Liver (tissue), 9 donors: ENCODE results near the gene BCL2L13. TPM values are rescaled to one million over a fixed set of nuclear protein-coding genes. Genes with fewer than 3 reads are reported as not detected.

Experiments used
- DNase-seq: peaks from one replicate; pipeline ENCODE4 v3.0.0-alpha.2; 2017; ENCODE audit warnings: low spot score
- H3K27ac ChIP-seq, 2 donors: one replicate each; pipeline ENCODE4 v1.7.0; 2013; ENCODE audit warnings: inconsistent platforms in 2 of 2, low read length in 2 of 2, control low read depth in 1 of 2, low read depth in 1 of 2, mild to moderate bottlenecking in 1 of 2
- H3K27me3 ChIP-seq, 4 donors: one replicate each; pipeline versions ENCODE4 v1.6.1 to v1.7.0; 2013; ENCODE audit warnings: low read length in 3 of 4, inconsistent platforms in 1 of 4, mild to moderate bottlenecking in 1 of 4, moderate library complexity in 1 of 4; ENCODE audit not compliant: control insufficient read depth in 4 of 4, insufficient read depth in 4 of 4
- H3K36me3 ChIP-seq, 4 donors: one replicate each; pipeline versions ENCODE4 v1.6.1 to v1.7.0; 2013; ENCODE audit warnings: low read length in 3 of 4, mild to moderate bottlenecking in 3 of 4, low read depth in 1 of 4, moderate library complexity in 1 of 4; ENCODE audit not compliant: control insufficient read depth in 4 of 4, insufficient read depth in 3 of 4
- H3K4me1 ChIP-seq, 4 donors: one replicate each; pipeline versions ENCODE4 v1.6.1 to v1.7.0; 2013; ENCODE audit warnings: low read length in 3 of 4, mild to moderate bottlenecking in 3 of 4, moderate library complexity in 1 of 4; ENCODE audit not compliant: control insufficient read depth in 4 of 4, insufficient read depth in 4 of 4
- H3K4me3 ChIP-seq, 3 donors: one replicate each; pipeline versions ENCODE4 v1.6.1 to v1.7.0; 2013; ENCODE audit warnings: low read length in 3 of 3, control low read depth in 1 of 3, low read depth in 1 of 3, mild to moderate bottlenecking in 1 of 3
- H3K9ac ChIP-seq, 2 donors: one replicate each; pipeline ENCODE4 v1.7.0; 2013; ENCODE audit warnings: low read length in 2 of 2, mild to moderate bottlenecking in 2 of 2, moderate library complexity in 2 of 2, control low read depth in 1 of 2, low read depth in 1 of 2
- H3K9me3 ChIP-seq, 4 donors: one replicate each; pipeline versions ENCODE4 v1.6.1 to v1.7.0; 2013; ENCODE audit warnings: low read length in 3 of 4; ENCODE audit not compliant: control insufficient read depth in 4 of 4
- EGR1 ChIP-seq, 2 donors: IDR thresholded peaks; 2 replicates each; pipeline ENCODE4 v1.6.1; 2016 to 2018; ENCODE audit warnings: antibody characterized with exemption in 2 of 2, low read depth in 2 of 2
- FOXA1 ChIP-seq: IDR thresholded peaks from 2 replicates; pipeline ENCODE4 v1.6.1; 2016; ENCODE audit warnings: antibody characterized with exemption
- FOXA2 ChIP-seq: IDR thresholded peaks from 2 replicates; pipeline ENCODE4 v1.6.1; 2016; ENCODE audit warnings: antibody characterized with exemption
- GABPA ChIP-seq, 2 donors: IDR thresholded peaks in 1 of 2; conservative IDR thresholded peaks in 1 of 2; 2 replicates each; pipeline ENCODE4 v1.6.1; 2016; ENCODE audit warnings: antibody characterized with exemption in 2 of 2, mild to moderate bottlenecking in 1 of 2, moderate library complexity in 1 of 2
- HNF4A ChIP-seq, 2 donors: conservative IDR thresholded peaks; 2 replicates each; pipeline ENCODE4 v1.6.1; 2016; ENCODE audit warnings: antibody characterized with exemption in 2 of 2, mild to moderate bottlenecking in 2 of 2
- HNF4G ChIP-seq: IDR thresholded peaks from 2 replicates; pipeline ENCODE4 v1.6.1; 2016; ENCODE audit warnings: antibody characterized with exemption
- JUND ChIP-seq, 2 donors: IDR thresholded peaks; 2 replicates each; pipeline ENCODE4 v1.6.1; 2016; ENCODE audit warnings: antibody characterized with exemption in 2 of 2
- NR2F2 ChIP-seq: IDR thresholded peaks from 2 replicates; pipeline ENCODE4 v1.6.1; 2016; ENCODE audit warnings: antibody characterized with exemption
- RAD21 ChIP-seq, 2 donors: IDR thresholded peaks; 2 replicates each; pipeline ENCODE4 v1.6.1; 2016; ENCODE audit warnings: antibody characterized with exemption in 2 of 2, mild to moderate bottlenecking in 2 of 2
- REST ChIP-seq: IDR thresholded peaks from 2 replicates; pipeline ENCODE4 v1.6.1; 2016; ENCODE audit warnings: antibody characterized with exemption, mild to moderate bottlenecking
- RXRA ChIP-seq, 2 donors: IDR thresholded peaks; 2 replicates each; pipeline ENCODE4 v1.6.1; 2017 to 2018; ENCODE audit warnings: antibody characterized with exemption in 2 of 2, mild to moderate bottlenecking in 1 of 2
- SP1 ChIP-seq: IDR thresholded peaks from 2 replicates; pipeline ENCODE4 v1.6.1; 2018; ENCODE audit warnings: antibody characterized with exemption, mild to moderate bottlenecking
- TAF1 ChIP-seq: conservative IDR thresholded peaks from 2 replicates; pipeline ENCODE4 v1.6.1; 2016; ENCODE audit warnings: antibody characterized with exemption, mild to moderate bottlenecking
- YY1 ChIP-seq: IDR thresholded peaks from 2 replicates; pipeline ENCODE4 v1.6.1; 2016; ENCODE audit warnings: antibody characterized with exemption, mild to moderate bottlenecking
- WGBS: extraction: QIAGEN DNeasy Blood & Tissue Kit; methylation state at CpG from one replicate; pipeline ENCODE4 v1.1.7; 2013; 5-methylcytosine and 5-hydroxymethylcytosine counted together
- polyA plus RNA-seq, 2 donors: library from polyadenylated mRNA; stranded (reverse) in 1 of 2; unstranded in 1 of 2; fragments of 200-250 nt in 1 of 2; fragments of >200 nt in 1 of 2; fragmentation: Nextera tagmentation in 1 of 2; extraction: Ambion mirVana in 1 of 2; gene quantifications; one replicate each; pipeline versions ENCODE4 v1.2.1 to v1.2.3, GENCODE V29; 2013 to 2015
- total RNA-seq, 2 donors: library from RNA; depleted of rRNA; stranded (reverse); fragments of >200 nt; gene quantifications; one replicate each; pipeline ENCODE4 v1.2.3, GENCODE V29; 2014
- TF ChIP-seq, protein P1 (sequence below): IDR thresholded peaks from 2 replicates; pipeline ENCODE4 v1.6.1; 2016; ENCODE audit warnings: antibody characterized with exemption
- TF ChIP-seq, protein P2 (sequence below): IDR thresholded peaks from 2 replicates; pipeline ENCODE4 v1.6.1; 2016; ENCODE audit warnings: antibody characterized with exemption
- TF ChIP-seq, protein P3 (sequence below): fragments of 150-350 bp; IDR thresholded peaks from 2 replicates; pipeline ENCODE4 v1.5.1; 2017; ENCODE audit warnings: improper control_type of control experiment, low read depth, low read length; ENCODE audit not compliant: missing input control
- TF ChIP-seq, protein P4 (sequence below): IDR thresholded peaks from 2 replicates; pipeline ENCODE4 v1.6.1; 2016; ENCODE audit warnings: antibody characterized with exemption
- donor health status: healthy.
- donor health status: healthy.
- donor health status: healthy.
- donor health status: healthy.
- donor health status: healthy.

BCL2L13 gene, protein sequence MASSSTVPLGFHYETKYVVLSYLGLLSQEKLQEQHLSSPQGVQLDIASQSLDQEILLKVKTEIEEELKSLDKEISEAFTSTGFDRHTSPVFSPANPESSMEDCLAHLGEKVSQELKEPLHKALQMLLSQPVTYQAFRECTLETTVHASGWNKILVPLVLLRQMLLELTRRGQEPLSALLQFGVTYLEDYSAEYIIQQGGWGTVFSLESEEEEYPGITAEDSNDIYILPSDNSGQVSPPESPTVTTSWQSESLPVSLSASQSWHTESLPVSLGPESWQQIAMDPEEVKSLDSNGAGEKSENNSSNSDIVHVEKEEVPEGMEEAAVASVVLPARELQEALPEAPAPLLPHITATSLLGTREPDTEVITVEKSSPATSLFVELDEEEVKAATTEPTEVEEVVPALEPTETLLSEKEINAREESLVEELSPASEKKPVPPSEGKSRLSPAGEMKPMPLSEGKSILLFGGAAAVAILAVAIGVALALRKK
- total RNA-seq (10 to 100 TPM; 25.6 to 31.8 TPM), polyA plus RNA-seq (10 to 100 TPM; 22.3 to 23.4 TPM)

GRCh38 chr22:17638432-17639246 is at the start of gene BCL2L13:
Gene BCL2L13, plus strand, starts transcription at chr22:17638757. Its CDS starts 16,955 bp downstream, at chr22:17655712.
- no peaks in the 10 kb centered on the region for H3K27me3 ChIP-seq
- peak within 1 kb of the TSS; percentile 100 for H3K9ac ChIP-seq
- TF ChIP-seq GABPA (IDR thresholded peaks at IDR 0.05 in 1 of 2, conservative IDR thresholded peaks at IDR 0.05 in 1 of 2) (peak; percentile 81 to 95), HNF4G (no peak), EGR1 (IDR thresholded peaks at IDR 0.05; ENCODE audit: low read depth in 2 of 2) (peak; percentile 40 to 62), FOXA1 (no peak), RAD21 (IDR thresholded peaks at IDR 0.05) (peak in 1 of 2 donors; percentile 48), NR2F2 (peak; percentile 95), FOXA2 (no peak), REST (peak; percentile 61), RXRA (IDR thresholded peaks at IDR 0.05) (peak; percentile 74 to 86), YY1 (peak; percentile 99), HNF4A (conservative IDR thresholded peaks at IDR 0.05) (peak; percentile 37 to 43), JUND (IDR thresholded peaks at IDR 0.05) (peak; percentile 96 to 97), SP1 (no peak), TAF1 (peak; percentile 77)
- TF ChIP-seq, protein P1, sequence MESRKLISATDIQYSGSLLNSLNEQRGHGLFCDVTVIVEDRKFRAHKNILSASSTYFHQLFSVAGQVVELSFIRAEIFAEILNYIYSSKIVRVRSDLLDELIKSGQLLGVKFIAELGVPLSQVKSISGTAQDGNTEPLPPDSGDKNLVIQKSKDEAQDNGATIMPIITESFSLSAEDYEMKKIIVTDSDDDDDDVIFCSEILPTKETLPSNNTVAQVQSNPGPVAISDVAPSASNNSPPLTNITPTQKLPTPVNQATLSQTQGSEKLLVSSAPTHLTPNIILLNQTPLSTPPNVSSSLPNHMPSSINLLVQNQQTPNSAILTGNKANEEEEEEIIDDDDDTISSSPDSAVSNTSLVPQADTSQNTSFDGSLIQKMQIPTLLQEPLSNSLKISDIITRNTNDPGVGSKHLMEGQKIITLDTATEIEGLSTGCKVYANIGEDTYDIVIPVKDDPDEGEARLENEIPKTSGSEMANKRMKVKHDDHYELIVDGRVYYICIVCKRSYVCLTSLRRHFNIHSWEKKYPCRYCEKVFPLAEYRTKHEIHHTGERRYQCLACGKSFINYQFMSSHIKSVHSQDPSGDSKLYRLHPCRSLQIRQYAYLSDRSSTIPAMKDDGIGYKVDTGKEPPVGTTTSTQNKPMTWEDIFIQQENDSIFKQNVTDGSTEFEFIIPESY = peak; percentile 63
- TF ChIP-seq, protein P2, sequence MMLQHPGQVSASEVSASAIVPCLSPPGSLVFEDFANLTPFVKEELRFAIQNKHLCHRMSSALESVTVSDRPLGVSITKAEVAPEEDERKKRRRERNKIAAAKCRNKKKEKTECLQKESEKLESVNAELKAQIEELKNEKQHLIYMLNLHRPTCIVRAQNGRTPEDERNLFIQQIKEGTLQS = peak; percentile 83
- TF ChIP-seq, protein P3, sequence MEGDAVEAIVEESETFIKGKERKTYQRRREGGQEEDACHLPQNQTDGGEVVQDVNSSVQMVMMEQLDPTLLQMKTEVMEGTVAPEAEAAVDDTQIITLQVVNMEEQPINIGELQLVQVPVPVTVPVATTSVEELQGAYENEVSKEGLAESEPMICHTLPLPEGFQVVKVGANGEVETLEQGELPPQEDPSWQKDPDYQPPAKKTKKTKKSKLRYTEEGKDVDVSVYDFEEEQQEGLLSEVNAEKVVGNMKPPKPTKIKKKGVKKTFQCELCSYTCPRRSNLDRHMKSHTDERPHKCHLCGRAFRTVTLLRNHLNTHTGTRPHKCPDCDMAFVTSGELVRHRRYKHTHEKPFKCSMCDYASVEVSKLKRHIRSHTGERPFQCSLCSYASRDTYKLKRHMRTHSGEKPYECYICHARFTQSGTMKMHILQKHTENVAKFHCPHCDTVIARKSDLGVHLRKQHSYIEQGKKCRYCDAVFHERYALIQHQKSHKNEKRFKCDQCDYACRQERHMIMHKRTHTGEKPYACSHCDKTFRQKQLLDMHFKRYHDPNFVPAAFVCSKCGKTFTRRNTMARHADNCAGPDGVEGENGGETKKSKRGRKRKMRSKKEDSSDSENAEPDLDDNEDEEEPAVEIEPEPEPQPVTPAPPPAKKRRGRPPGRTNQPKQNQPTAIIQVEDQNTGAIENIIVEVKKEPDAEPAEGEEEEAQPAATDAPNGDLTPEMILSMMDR = no peak
- TF ChIP-seq, protein P4, sequence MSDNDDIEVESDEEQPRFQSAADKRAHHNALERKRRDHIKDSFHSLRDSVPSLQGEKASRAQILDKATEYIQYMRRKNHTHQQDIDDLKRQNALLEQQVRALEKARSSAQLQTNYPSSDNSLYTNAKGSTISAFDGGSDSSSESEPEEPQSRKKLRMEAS = peak; percentile 60
- H3K36me3 ChIP-seq = no peaks in the 10 kb centered on the region
- DNase-seq = peak; percentile 91
- peaks cover 4 to 15% (median 6%) of the 10 kb centered on the region in 4 donors for H3K4me1 ChIP-seq
- H3K9me3 ChIP-seq = no peaks in the 10 kb centered on the region
- under 1% methylated on average over 70 of the region's 70 CpGs for WGBS
- H3K27ac ChIP-seq = peak within 1 kb of the TSS; percentile 97 to 100
- H3K4me3 ChIP-seq = peak within 1 kb of the TSS; percentile 82 to 100 (median 83)
